ENCODE results near the gene CHN1. TPM values are rescaled to one million over a fixed set of nuclear protein-coding genes. Genes with fewer than 3 reads are reported as not detected.

CHN1 gene
- polyA plus RNA-seq, 1 donor (not counting 4 experiments of a cell fraction or from before 2014, with no cell fraction given) = 2.3 TPM

GRCh38 chr2:174878537-174879147 is 126.5 kb downstream of the CHN1 start:
- no peak overlapping the region for H3K27ac ChIP-seq (ENCODE audit: control insufficient read depth, insufficient read depth, low read length)
- H3K4me2 ChIP-seq (ENCODE audit: control insufficient read depth, extremely low read depth, insufficient read depth, low read depth, low read length) = peak overlapping the region; percentile 77
- no peaks in the 10 kb centered on the region for H3K36me3 ChIP-seq (ENCODE audit: control insufficient read depth in 2 of 2, extremely low read depth in 1 of 2, insufficient read depth in 2 of 2, low read length in 2 of 2)
- no peak overlapping the region for H3K9ac ChIP-seq (ENCODE audit: control insufficient read depth, extremely low read depth, insufficient read depth, low read length)
- no peaks in the 10 kb centered on the region for H3K9me3 ChIP-seq (ENCODE audit: control insufficient read depth, low read depth, low read length)
- H2AFZ ChIP-seq (ENCODE audit: control insufficient read depth, low read length) = peak overlapping the region; percentile 48
- H3K27me3 ChIP-seq (ENCODE audit: control insufficient read depth, extremely low read depth, insufficient read depth, low read length) = no peaks in the 10 kb centered on the region
- FAIRE-seq = no peak
- H3K4me3 ChIP-seq (ENCODE audit: control insufficient read depth in 2 of 3, extremely low read depth in 1 of 3, insufficient read depth in 2 of 3, low read depth in 1 of 3, low read length in 3 of 3) = peak overlapping the region in 2 of 3 experiments; percentile 24 to 46
- TF ChIP-seq EZH2 (IDR thresholded peaks at IDR 0.05; ENCODE audit: low read length) (no peak), CTCF (optimal IDR thresholded peaks at IDR 0.05 in 1 of 3, IDR thresholded peaks at IDR 0.05 in 1 of 3, conservative IDR thresholded peaks at IDR 0.05 in 1 of 3; ENCODE audit: extremely low read depth in 1 of 3, insufficient read depth in 2 of 3, low read length in 3 of 3) (no peak)
- H4K20me1 ChIP-seq (ENCODE audit: control insufficient read depth, extremely low read depth, insufficient read depth, low read length) = no peaks in the 10 kb centered on the region
- peaks cover 4% of the 10 kb centered on the region for H3K4me1 ChIP-seq (ENCODE audit: control insufficient read depth, extremely low read depth, insufficient read depth, low read length)
- dilution Hi-C loops (cut with MboI; ENCODE audit: extremely low pct_ligation_motif_present, low sequenced_read_pairs) = no loop called here
- H3K9me1 ChIP-seq (ENCODE audit: control insufficient read depth, extremely low read depth, insufficient read depth, low read length) = no peaks in the 10 kb centered on the region
- DNase-seq (ENCODE audit: low read depth, low spot score) = no peak
- no peaks in the 10 kb centered on the region for H3K79me2 ChIP-seq (ENCODE audit: control insufficient read depth, insufficient read depth, low read length)

GRCh38 chr2:174877751-174878150 is 127.4 kb downstream of the CHN1 start:
- H3K9me3 ChIP-seq (ENCODE audit: control insufficient read depth, low read depth, low read length) = no peaks in the 10 kb centered on the region
- dilution Hi-C loops (cut with MboI; ENCODE audit: extremely low pct_ligation_motif_present, low sequenced_read_pairs) = no loop called here
- TF ChIP-seq EZH2 (IDR thresholded peaks at IDR 0.05; ENCODE audit: low read length) = no peak
- no peak for TF ChIP-seq CTCF (optimal IDR thresholded peaks at IDR 0.05 in 1 of 3, IDR thresholded peaks at IDR 0.05 in 1 of 3, conservative IDR thresholded peaks at IDR 0.05 in 1 of 3; ENCODE audit: extremely low read depth in 1 of 3, insufficient read depth in 2 of 3, low read length in 3 of 3)
- DNase-seq (ENCODE audit: low read depth, low spot score) = no peak
- peaks cover 4% of the 10 kb centered on the region for H3K4me1 ChIP-seq (ENCODE audit: control insufficient read depth, extremely low read depth, insufficient read depth, low read length)
- no peaks in the 10 kb centered on the region for H3K36me3 ChIP-seq (ENCODE audit: control insufficient read depth in 2 of 2, extremely low read depth in 1 of 2, insufficient read depth in 2 of 2, low read length in 2 of 2)
- no peak overlapping the region for H3K27ac ChIP-seq (ENCODE audit: control insufficient read depth, insufficient read depth, low read length)
- no peak overlapping the region for H3K4me3 ChIP-seq (ENCODE audit: control insufficient read depth in 2 of 3, extremely low read depth in 1 of 3, insufficient read depth in 2 of 3, low read depth in 1 of 3, low read length in 3 of 3)
- no peaks in the 10 kb centered on the region for H3K79me2 ChIP-seq (ENCODE audit: control insufficient read depth, insufficient read depth, low read length)
- H2AFZ ChIP-seq (ENCODE audit: control insufficient read depth, low read length) = no peak overlapping the region
- H3K9ac ChIP-seq (ENCODE audit: control insufficient read depth, extremely low read depth, insufficient read depth, low read length) = no peak overlapping the region
- no peak overlapping the region for H3K4me2 ChIP-seq (ENCODE audit: control insufficient read depth, extremely low read depth, insufficient read depth, low read depth, low read length)
- no peaks in the 10 kb centered on the region for H3K27me3 ChIP-seq (ENCODE audit: control insufficient read depth, extremely low read depth, insufficient read depth, low read length)
- FAIRE-seq = no peak
- no peaks in the 10 kb centered on the region for H3K9me1 ChIP-seq (ENCODE audit: control insufficient read depth, extremely low read depth, insufficient read depth, low read length)
- no peaks in the 10 kb centered on the region for H4K20me1 ChIP-seq (ENCODE audit: control insufficient read depth, extremely low read depth, insufficient read depth, low read length)
